NCI-H510A (cell line): ENCODE results near the gene PRPF6.

ENCODE experiments used
- DNase-seq: peaks from one replicate; lab custom pipeline; 2025; lab: John Stamatoyannopoulos, UW

Gene PRPF6

GRCh38 chr20:64077541-64077875 is 96.6 kb downstream of the PRPF6 start:
- no peak for DNase-seq

DNA sequence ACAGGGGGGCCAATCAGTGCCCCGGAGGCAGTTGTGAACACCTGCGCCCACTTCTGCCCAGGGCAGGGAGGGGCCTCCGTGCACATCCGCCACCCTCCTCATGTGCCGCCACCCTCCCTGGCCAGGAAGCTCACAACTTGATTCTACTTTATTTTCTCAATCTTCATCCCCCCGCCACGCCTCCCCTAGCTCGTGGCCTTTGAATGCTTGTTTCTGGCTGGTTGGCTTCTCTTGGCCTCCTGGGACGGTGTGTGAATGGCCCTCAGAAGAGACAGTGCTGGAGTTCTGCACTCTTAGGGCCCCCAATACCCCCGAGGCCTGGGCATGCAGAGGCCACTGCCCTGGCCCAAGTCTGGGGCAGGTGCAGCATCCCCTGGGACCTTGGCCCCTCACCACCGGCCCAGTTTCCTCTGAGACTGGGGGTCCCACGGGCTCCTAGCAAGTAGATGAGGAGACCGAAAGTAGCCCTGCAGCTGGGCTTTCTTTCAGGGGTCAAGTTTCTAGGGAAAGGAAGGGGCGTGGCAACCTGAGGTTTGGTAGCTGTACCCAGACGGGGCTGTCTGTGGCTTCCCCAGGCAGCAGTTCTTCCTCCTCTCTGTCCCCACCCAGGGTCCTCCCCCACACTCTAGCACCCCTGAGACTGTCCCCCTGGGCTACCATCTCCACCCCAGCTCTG is 97.1 kb downstream of the PRPF6 start:
- DNase-seq: no peak

GRCh38 chr20:64078934-64079272 is 98.0 kb downstream of the PRPF6 start:
- no peak for DNase-seq

DNA sequence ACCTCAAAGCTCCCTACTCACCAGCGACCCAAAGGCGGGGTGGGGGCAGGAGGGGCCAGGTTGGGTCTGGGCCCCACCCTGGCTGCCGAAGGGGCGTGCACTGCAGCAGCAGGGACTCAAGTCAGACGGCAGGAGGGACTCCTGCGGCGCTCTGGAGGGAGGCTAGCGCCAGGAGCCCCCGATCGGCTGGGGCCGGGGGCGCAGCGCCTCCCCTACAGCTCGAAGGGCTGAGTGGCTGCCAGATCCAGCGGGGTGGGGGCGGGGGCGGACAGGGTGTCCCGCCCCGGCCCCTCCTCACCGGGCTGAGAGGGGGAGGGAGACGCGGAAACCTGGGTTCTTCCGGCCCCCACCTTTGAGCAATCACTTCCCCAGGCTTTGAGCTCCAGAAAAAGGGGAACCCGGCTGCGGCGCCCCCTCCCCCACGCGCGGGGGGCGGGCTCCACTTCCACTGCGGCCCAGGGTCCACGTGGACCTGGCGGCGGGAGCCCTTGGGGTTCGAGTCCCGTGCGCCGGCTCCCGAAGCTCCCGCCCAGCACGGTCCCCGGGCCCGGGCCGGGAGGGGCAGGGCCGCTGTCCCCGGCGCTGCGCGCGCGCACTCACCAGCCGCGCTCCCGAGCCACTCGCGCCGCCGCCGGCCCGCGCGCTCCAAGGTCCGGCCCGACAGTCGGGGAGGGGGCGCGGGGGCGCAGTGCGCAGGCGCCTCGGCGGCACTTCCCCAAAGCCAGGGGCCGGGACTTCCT is 98.5 kb downstream of the PRPF6 start, which contains the start of gene RGS19:
TSS of gene RGS19 (minus strand) at position 246 of the 740 bp plus-strand sequence. CDS start 2,632 bp downstream, outside the sequence.
- DNase-seq: no peak

DNA sequence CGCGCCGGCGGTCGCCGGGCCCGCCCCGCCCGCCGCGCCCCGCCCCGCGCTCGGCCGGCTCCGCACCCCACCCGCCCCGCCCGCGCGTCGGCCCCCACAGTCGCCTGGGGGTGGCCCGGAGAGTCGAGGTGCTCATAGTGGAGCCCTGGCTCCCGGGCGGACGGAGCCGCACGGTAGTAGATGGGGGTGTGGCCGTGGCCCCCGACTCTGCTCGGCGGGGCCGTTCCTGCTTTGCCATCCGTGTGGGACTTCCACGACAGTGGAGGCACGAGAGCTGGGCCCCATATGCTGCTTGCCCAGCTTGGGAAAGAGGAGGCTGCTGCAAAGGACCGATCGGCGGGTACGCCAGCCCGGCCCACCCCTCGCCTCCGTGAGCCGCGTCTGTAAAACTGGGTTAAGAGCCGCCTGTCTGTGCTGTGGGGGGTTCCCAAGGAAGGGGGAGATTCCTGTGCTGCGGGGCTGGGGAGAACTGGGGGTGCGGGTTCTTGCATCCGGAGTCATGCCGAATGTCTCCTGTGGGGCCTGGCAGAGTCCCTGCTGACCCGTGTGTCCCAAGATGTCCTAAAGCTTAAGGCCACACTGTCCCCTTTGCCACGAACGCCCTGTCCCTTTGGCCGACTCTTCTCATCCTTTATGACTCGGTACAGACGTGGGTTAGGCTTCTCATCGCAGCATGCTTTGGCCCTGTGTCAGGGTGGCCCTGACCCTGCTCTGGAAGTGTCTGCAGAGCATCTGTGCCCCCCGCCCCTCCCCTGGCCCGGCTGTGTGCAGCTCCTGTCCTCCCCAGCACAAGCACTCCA is 99.3 kb downstream of the PRPF6 start, which contains the start of gene OPRL1:
TSS of gene OPRL1 (plus strand) at position 70 of the 800 bp plus-strand sequence. CDS start 12,639 bp downstream, outside the sequence.
- DNase-seq: no peak

DNA sequence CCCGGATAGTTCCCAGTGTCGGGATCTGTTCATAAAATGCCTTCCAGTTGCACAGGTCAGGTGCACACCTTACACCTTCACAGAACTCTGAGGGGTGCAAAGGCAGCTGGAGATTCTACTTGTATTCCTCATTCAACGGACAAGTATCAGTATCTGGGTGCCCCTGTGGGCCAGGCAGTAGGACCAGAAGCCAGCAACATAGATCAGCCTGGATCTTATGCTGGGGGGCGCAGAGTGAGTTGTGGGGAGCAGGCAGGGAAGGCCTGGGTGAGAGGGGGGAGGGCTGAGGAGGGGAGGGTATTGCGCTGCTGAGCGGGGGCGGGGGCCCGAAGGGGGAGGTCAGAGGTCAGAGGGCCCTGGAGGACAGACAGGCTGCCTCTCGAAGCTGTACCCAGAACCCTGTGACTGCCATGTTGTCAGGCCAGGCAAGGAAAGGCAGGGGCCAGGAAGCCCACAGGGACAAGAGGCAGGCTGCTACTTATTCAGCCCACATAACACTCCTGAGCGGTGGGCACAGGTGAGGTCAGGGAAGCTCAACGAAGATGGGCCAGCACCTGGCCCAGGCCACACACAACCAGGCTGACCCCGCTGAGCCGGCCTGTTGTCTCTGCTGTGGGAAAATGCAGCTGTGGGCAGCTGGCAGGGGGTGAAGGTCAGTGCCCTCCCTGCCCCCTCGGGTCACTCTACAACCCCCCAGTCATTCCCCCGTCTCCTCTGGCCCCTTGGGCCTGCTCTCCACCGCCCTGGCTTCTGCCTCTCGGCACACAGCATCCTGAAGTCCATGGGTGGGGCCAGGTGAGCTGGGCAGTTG is 100.1 kb downstream of the PRPF6 start:
- no peak for DNase-seq

GRCh38 chr20:64081624-64081964 is 100.7 kb downstream of the PRPF6 start:
- no peak for DNase-seq

DNA sequence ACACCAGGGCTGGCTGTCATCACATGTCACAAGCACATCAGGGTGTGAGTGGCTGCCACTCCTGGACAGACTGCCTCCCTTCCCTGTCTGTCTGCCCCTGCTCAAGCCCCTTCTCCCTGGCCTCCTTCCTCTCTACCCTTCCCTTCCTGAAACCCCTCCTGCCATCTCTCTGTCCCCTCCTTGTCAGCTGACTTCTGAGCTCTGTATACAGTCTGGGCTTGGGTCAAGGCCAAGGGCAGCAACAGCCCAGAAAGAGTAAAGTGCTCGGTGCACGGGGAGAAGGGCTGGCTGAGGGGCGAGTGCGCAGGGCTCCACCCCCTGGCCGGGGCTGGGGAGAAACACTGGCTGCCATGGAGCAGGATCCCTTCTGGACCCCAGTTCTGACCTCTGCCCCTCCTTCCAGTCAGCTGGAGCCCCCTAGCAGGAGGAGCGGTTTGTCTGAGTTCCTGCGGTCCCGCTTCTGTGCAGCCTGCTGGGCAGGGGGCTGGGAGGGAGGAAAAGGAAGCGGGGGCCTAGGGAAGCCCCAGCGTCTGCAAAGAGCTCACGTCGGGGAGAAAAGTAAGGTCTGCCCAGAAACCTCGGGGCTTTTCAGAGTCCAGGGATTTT is 101.3 kb downstream of the PRPF6 start:
- DNase-seq: no peak
